ENCODE results near the gene MYL5.

- TF ChIP-seq CTCF (IDR thresholded peaks at IDR 0.05) (no peak), POLR2A (IDR thresholded peaks at IDR 0.05) (no peak)
These were observed 48.6 kb downstream of the MYL5 start for GRCh38 chr4:722851-723360.
